Heart left ventricle (tissue), 16 donors: ENCODE data around the gene CACNB1. TPM values are rescaled to one million over a fixed set of nuclear protein-coding genes. Genes with fewer than 3 reads are reported as not detected.
"Not testable (repeated sequence)": the region's sequence is repeated elsewhere in the genome, so short reads cannot be mapped to it uniquely, and the experiment has no call there.

Experiments used
- ATAC-seq, 4 donors: fragments of 200-7000 bp; cut with Tn5 transposase; one replicate each; pipeline ENCODE4 v1.9.1; 2020 to 2022; ENCODE audit warnings: moderate library complexity in 4 of 4, mild to moderate bottlenecking in 3 of 4, moderate number of reproducible peaks in 1 of 4
- DNase-seq, 5 donors: peaks; one replicate each; pipeline ENCODE4 v3.0.0-alpha.2; 2020
- H3K27ac ChIP-seq, 12 donors: fragments of 200-600 bp; sonication (generic) in 4 of 12; one replicate each; pipeline versions ENCODE4 v1.5.0 to v1.8.0; 2016 to 2022; ENCODE audit warnings: mild to moderate bottlenecking in 2 of 12
- H3K27me3 ChIP-seq, 9 donors: fragments of 200-600 bp; sonication (generic) in 2 of 9; one replicate each; pipeline versions ENCODE4 v1.5.1 to v1.8.0; 2016 to 2022; ENCODE audit warnings: mild to moderate bottlenecking in 3 of 9
- H3K36me3 ChIP-seq, 9 donors: fragments of 200-600 bp; sonication (generic) in 2 of 9; one replicate each; pipeline versions ENCODE4 v1.5.0 to v1.8.0; 2018 to 2022; ENCODE audit warnings: mild to moderate bottlenecking in 2 of 9
- H3K4me1 ChIP-seq, 12 donors: fragments of 200-600 bp; sonication (generic) in 4 of 12; one replicate each; pipeline versions ENCODE4 v1.5.0 to v1.8.0; 2016 to 2022; ENCODE audit warnings: mild to moderate bottlenecking in 3 of 12
- H3K4me3 ChIP-seq, 12 donors: fragments of 200-600 bp; sonication (generic) in 4 of 12; one replicate each; pipeline versions ENCODE4 v1.5.0 to v1.8.0; 2017 to 2022; ENCODE audit warnings: mild to moderate bottlenecking in 9 of 12, moderate library complexity in 4 of 12
- H3K9me3 ChIP-seq, 12 donors: fragments of 200-600 bp; sonication (generic) in 4 of 12; one replicate each; pipeline versions ENCODE4 v1.5.0 to v1.8.0; 2016 to 2022; ENCODE audit warnings: mild to moderate bottlenecking in 1 of 12
- POLR2A ChIP-seq, 2 donors: fragments of 450-650 bp; IDR thresholded peaks; one replicate each; pipeline ENCODE4 v1.6.1; 2017; ENCODE audit warnings: antibody characterized with exemption in 2 of 2, mild to moderate bottlenecking in 2 of 2, moderate library complexity in 2 of 2
- WGBS, 4 donors: extraction: QIAGEN DNeasy Blood & Tissue Kit in 2 of 4; methylation state at CpG; one replicate each; pipeline versions ENCODE4 v1.1.5 to v1.1.7; 2013 to 2018; 5-methylcytosine and 5-hydroxymethylcytosine counted together
- intact Hi-C, 10 donors: fragments of 100-400 bp; cut with DNase I; formaldehyde crosslinking; loops; one replicate each; pipeline versions ENCODE4 v1.11.1 to v1.14.2; 2022
- polyA plus RNA-seq, 2 donors: library from polyadenylated mRNA; stranded (reverse); fragments of 200-250 nt; gene quantifications; one replicate each; pipeline ENCODE4 v1.2.3, GENCODE V29; 2013
- total RNA-seq, 9 donors: library from RNA; depleted of rRNA in 2 of 9; stranded (reverse); fragments of >200 nt in 2 of 9; fragmentation: NEBNext Ultra II Directional in 3 of 9; extraction: Animal tissue kit (Norgen Biotek cat#: 25700) in 3 of 9; gene quantifications; one replicate each; pipeline versions ENCODE4 v1.1.0 to v1.2.4, GENCODE V29; 2016 to 2023
- TF ChIP-seq, protein P1 (sequence below), 12 donors: fragments of 200-600 bp; sonication (generic) in 4 of 12; IDR thresholded peaks; one replicate each; pipeline versions ENCODE4 v1.5.0 to v1.8.0; 2018 to 2022; ENCODE audit warnings: antibody characterized with exemption in 12 of 12, mild to moderate bottlenecking in 5 of 12
- donor health status: ischemic (EF 13 %, LVEDD 7.1; RV severe dilation, severe dysfunction).
- donor health status: healthy with polysubstance abuse.
- donor health status: DM: no; HTN: yes; CAD: no.
- donor health status: DM: no; HTN: no; CAD: no.
- donor health status: ischemic (EF 25% LVEDD 6.9; RV normal size, moderate dysfunction).
- donor health status: ischemic (EF 25% LVEDD 5.7; RV mildly dilated, moderate dysfunction).
- donor health status: healthy.
- donor health status: DM: yes; HTN: yes; CAD: no.
- donor health status: ischemic (EF 35%, LVEDD 5.7; RV mildly dilated, moderate dysfunction).
- donor health status: nonischemic (EF 11% LVEDD 7.7; RV severe dilation, severe dysfunction).
- donor health status: DM: yes; HTN: yes; CAD: no.
- donor health status: PGD.
- donor health status: ischemic (EF 29% LVEDD 5.4; RV normal size, mild dysfunction).
- donor health status: nonischemic (EF 23%, LVEDD 6.1; RV moderate dilation, normal function).

CACNB1 gene
- total and polyA plus RNA-seq, 11 donors: 4.3 to 14.3 (median 7.1) TPM

- peaks cover 0 to 39% (median 6%) of the 10 kb centered on the region in 12 donors for H3K4me1 ChIP-seq
- H3K27ac ChIP-seq: peak overlapping the region in 1 of 12 donors; percentile 38
- peaks cover 0 to 5% (median 0%) of the 10 kb centered on the region in 9 donors for H3K36me3 ChIP-seq
- 69 to 76% (median 72%) methylated on average over 6 of the region's 6 CpGs for WGBS, 4 donors
- no peak for TF ChIP-seq POLR2A (IDR thresholded peaks at IDR 0.05)
- TF ChIP-seq, protein P1, sequence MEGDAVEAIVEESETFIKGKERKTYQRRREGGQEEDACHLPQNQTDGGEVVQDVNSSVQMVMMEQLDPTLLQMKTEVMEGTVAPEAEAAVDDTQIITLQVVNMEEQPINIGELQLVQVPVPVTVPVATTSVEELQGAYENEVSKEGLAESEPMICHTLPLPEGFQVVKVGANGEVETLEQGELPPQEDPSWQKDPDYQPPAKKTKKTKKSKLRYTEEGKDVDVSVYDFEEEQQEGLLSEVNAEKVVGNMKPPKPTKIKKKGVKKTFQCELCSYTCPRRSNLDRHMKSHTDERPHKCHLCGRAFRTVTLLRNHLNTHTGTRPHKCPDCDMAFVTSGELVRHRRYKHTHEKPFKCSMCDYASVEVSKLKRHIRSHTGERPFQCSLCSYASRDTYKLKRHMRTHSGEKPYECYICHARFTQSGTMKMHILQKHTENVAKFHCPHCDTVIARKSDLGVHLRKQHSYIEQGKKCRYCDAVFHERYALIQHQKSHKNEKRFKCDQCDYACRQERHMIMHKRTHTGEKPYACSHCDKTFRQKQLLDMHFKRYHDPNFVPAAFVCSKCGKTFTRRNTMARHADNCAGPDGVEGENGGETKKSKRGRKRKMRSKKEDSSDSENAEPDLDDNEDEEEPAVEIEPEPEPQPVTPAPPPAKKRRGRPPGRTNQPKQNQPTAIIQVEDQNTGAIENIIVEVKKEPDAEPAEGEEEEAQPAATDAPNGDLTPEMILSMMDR (IDR thresholded peaks at IDR 0.05): no peak
- H3K27me3 ChIP-seq: no peaks in the 10 kb centered on the region
- DNase-seq: peak in 1 of 5 donors; percentile 26
- intact Hi-C loops: loop anchor here in 1 of 10 donors (5.0 kb wide), 1 partner anchor 38 kb away; no protein-coding TSS in a partner anchor
- ATAC-seq: no peak
- no peak overlapping the region for H3K4me3 ChIP-seq
- no peaks in the 10 kb centered on the region for H3K9me3 ChIP-seq
Observed at GRCh38 chr17:39134878-39135277, 62.6 kb downstream of the CACNB1 start.

GRCh38 chr17:39132192-39132610 lies 65.3 kb downstream of the CACNB1 start:
- peaks cover 0 to 5% (median 0%) of the 10 kb centered on the region in 9 donors for H3K36me3 ChIP-seq
- no peaks in the 10 kb centered on the region for H3K9me3 ChIP-seq
- H3K27me3 ChIP-seq: no peaks in the 10 kb centered on the region
- ATAC-seq: peak; percentile 27 to 85 (median 66)
- intact Hi-C loops: no loop called here
- DNase-seq: peak in 3 of 5 donors; percentile 40 to 62 (median 49)
- H3K4me3 ChIP-seq: no peak overlapping the region
- peak overlapping the region in 6 of 12 donors; percentile 14 to 54 (median 28) for H3K27ac ChIP-seq
- 51 to 78% (median 73%) methylated on average over 6 to 7 of the region's 7 CpGs for WGBS, 4 donors
- H3K4me1 ChIP-seq: peaks cover 0 to 24% (median 2%) of the 10 kb centered on the region in 12 donors
- no peak for TF ChIP-seq POLR2A (IDR thresholded peaks at IDR 0.05)
- TF ChIP-seq, protein P1 (IDR thresholded peaks at IDR 0.05): no peak

- H3K36me3 ChIP-seq: peaks cover 0 to 5% (median 0%) of the 10 kb centered on the region in 9 donors
- H3K27ac ChIP-seq: peak overlapping the region in 8 of 12 donors; percentile 14 to 41 (median 26)
- intact Hi-C loops: no loop called here
- peaks cover 0 to 24% (median 2%) of the 10 kb centered on the region in 12 donors for H3K4me1 ChIP-seq
- DNase-seq: peak in 1 of 5 donors; percentile 26
- TF ChIP-seq POLR2A (IDR thresholded peaks at IDR 0.05): no peak
- TF ChIP-seq, protein P1 (IDR thresholded peaks at IDR 0.05): no peak
- peak in 3 of 4 donors; percentile 16 to 28 (median 27) for ATAC-seq
- H3K9me3 ChIP-seq: no peaks in the 10 kb centered on the region
- H3K27me3 ChIP-seq: no peaks in the 10 kb centered on the region
- H3K4me3 ChIP-seq: no peak overlapping the region
- WGBS, 4 donors: 58 to 73% (median 70%) methylated on average over 6 of the region's 6 CpGs
Observed at GRCh38 chr17:39131616-39132015, 65.9 kb downstream of the CACNB1 start.

GRCh38 chr17:39130205-39130604 lies 67.3 kb downstream of the CACNB1 start:
- intact Hi-C loops: no loop called here
- no peak for ATAC-seq
- no peak overlapping the region for H3K4me3 ChIP-seq
- no peaks in the 10 kb centered on the region for H3K9me3 ChIP-seq
- no peaks in the 10 kb centered on the region for H3K27me3 ChIP-seq
- no peak overlapping the region for H3K27ac ChIP-seq
- no peak for TF ChIP-seq POLR2A (IDR thresholded peaks at IDR 0.05)
- TF ChIP-seq, protein P1 (IDR thresholded peaks at IDR 0.05): no peak
- DNase-seq: no peak
- H3K36me3 ChIP-seq: peaks cover 0 to 4% (median 0%) of the 10 kb centered on the region in 9 donors
- peaks cover 0 to 23% (median 2%) of the 10 kb centered on the region in 12 donors for H3K4me1 ChIP-seq
- WGBS, 4 donors: 87 to 96% (median 96%) methylated on average over 3 of the region's 3 CpGs

DNA sequence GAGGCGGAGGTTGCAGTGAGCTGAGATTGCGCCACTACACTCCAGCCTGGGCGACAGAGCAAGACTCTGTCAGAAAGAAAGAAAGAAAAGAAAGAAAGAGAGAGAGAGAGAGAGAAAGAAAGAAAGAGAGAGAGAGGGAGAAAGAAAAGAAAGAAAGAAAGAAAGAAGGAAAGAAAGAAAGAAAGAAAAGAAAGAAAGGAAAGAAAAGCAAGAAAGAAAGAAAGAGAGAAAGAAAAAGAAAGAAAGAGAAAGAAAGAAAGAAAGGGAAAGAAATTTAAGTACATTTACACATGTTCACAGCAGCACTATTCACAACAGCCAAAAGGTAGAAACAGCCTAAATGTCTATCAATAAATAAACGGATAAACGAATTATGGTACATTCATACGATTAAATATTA lies 67.9 kb downstream of the CACNB1 start:
- peaks cover 0 to 17% (median 2%) of the 10 kb centered on the region in 12 donors for H3K4me1 ChIP-seq
- intact Hi-C loops, H3K27ac ChIP-seq, DNase-seq, H3K9me3 ChIP-seq, H3K4me3 ChIP-seq, H3K36me3 ChIP-seq, ATAC-seq, H3K27me3 ChIP-seq: not testable (repeated sequence)
- 85 to 97% (median 87%) methylated on average over 6 of the region's 6 CpGs for WGBS, 4 donors
